Activated CD8-positive, alpha-beta memory T cell treated with anti-CD3 and anti-CD28 coated beads for 4 hours (primary cell): ENCODE data around the gene GYPA.
"Not testable (repeated sequence)": the region's sequence is repeated elsewhere in the genome, so short reads cannot be mapped to it uniquely, and the experiment has no call there.

Experiments used
- DNase-seq, 2 donors: peaks; one replicate each; pipeline ENCODE4 v3.0.0-alpha.2; 2020; ENCODE audit warnings: low read depth in 2 of 2

GYPA gene

DNA sequence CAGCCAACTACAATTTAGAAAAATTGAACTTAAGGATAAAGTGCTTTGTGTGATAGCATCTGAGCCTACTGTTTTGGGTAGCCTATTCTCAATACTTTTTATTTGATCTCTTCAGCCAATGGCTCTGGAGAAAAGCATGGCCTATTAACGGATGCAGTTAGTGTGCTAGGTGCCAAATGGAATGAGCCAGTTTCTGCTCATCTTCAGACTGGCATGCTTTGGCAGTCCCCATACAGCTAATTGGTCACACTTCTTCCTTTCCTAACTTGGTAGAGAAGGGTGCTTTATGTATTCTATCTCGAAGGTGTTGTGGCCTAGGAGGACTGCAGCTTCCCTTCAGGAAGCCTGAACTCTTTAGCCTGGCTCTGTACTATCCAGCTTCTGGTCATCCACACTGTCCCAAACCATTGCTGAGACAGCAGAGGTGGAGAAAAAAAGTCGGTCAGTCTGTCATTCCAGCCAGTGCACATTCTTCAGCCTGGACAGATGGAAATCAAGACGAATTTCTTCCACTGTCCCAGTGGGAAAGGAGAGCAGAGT lies 11.1 kb downstream of the GYPA start:
- DNase-seq, result not testable (repeated sequence)

- not testable (repeated sequence) for DNase-seq
These were observed 11.7 kb downstream of the GYPA start for GRCh38 chr4:144128709-144129320.

DNA sequence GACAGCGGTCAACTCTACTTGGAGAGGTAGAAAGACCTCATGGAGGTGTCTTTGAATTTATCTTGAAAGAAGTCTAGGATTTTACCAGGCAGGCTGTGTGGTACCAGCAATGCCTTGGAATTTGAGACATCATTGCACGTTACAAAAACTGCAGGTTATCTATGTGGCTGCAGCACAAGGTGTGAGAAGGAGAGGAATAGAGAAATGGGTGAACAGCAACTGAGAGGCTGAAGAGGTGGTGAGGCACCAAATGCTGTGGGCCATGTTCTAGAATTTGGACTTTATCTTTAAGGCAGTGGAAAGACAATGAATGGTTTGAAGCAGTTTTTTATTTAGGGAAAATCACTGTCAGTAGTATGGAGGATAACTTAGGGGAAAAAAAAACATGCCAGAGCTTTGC lies 15.4 kb downstream of the GYPA start:
- DNase-seq, result not testable (repeated sequence)

DNA sequence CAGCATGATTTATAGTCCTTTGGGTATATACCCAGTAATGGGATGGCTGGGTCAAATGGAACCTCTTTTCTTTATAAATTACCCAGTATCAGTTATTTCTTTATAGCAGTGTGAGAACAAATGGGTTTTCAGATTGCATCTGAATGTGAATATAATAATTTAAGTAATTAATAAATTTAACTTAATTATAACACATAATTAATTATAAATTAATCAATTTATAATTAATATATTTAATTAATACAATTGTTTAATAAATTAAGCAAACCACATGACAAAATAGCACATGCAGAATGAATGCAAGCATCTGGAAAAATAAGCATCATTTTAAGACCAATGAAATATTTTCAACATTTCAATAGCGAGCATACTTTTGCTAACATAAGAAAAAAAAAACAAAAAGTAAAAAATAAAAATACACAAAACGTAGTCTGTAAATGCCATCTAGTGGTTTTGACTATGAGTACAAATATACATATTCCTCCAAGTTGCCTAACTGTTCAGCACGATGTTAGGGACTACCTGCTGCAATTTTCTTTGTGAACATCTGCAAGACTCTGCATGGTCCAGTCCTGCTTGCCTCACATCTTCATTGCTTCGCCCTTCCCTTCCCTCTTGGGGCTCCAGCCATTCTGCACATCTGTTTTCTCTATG lies 16.4 kb downstream of the GYPA start:
- DNase-seq, result not testable (repeated sequence)

GRCh38 chr4:144123269-144123668 lies 17.2 kb downstream of the GYPA start:
- not testable (repeated sequence) for DNase-seq

DNA sequence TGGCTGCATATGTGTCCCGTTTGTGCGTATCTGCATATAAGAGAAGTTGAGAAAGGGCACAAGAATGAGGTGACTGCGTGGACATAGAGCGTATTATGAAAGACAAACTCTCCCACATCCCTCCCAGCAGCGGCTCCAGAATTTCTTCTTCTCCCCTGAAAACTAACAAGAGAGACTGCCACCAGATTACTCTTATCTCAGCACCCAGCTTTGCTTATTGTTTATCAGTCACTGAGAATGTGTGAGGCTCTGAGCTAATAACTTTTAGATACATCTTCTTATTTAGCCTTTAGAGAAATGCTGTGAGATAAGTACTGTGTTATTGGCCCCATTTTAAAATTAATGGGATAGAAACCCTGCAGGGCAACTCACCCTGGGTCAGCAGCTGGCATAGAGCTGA lies 20.8 kb downstream of the GYPA start:
- DNase-seq, result not testable (repeated sequence)

DNA sequence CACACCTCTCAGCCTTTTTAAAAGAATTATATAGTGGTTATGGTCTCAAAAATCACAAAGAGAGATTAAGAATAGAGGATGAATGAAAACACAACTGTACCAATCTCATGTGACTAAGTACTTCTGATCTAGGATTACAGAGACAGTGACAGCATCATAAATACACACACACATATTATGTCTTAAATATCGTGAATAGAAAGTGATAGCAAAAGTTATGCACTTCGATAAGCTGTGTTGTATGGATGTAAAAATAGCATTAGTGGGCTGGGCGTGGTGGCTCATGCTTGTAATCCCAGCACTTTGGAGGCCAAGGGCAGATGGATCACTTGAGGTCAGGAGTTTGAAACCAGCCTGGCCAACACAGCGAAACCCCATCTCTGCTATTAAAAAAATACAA lies 25.0 kb downstream of the GYPA start:
- DNase-seq, result no peak

GRCh38 chr4:144113546-144113945 lies 27.0 kb downstream of the GYPA start:
- DNase-seq, result no peak

GRCh38 chr4:144104509-144105130 lies 35.9 kb downstream of the GYPA start:
- no peak for DNase-seq

GRCh38 chr4:144097776-144098175 lies 42.7 kb downstream of the GYPA start:
- not testable (repeated sequence) for DNase-seq

- DNase-seq, result not testable (repeated sequence)
These were observed 46.5 kb downstream of the GYPA start for GRCh38 chr4:144093995-144094394.

GRCh38 chr4:144091181-144091580 lies 49.3 kb downstream of the GYPA start:
- not testable (repeated sequence) for DNase-seq

GRCh38 chr4:144090744-144091143 lies 49.8 kb downstream of the GYPA start:
- no peak for DNase-seq

DNA sequence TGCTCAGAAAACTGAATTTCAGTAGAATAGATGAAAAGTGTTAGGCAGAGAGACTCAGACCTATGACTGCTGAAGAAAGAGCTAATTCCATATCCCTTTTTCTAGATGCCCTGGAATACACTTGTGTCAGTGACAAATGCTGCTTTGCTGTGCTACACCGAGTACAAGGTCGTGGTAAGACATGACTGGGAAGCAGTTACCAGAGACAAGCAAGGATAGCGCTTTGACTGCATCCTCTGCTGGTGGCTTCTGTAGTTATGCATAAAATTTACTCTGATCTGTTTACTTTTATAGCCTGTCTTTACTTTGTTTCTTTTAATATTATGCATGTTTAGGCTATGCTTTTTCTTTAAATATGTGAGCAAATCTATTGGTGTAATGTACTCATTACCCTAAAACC lies 58.5 kb downstream of the GYPA start:
- not testable (repeated sequence) for DNase-seq

DNA sequence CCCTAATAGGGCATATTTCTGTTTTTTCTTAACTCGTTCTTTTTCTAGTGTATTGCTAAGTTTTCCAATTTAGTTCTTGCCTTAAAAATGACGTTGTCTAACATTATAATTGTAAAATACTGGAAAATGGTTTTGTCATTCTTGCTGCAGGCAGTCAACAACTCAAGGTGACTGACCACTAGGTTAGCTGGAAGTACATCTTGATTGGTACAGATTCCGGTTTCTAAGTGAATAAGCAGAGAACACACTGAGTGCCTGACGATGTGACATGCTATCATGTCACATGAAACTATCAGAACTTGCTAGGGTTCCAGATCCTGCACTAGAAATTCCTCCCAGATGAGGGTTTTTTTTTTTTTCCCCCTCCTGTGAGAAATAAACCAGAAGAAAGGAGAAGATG lies 60.4 kb downstream of the GYPA start:
- DNase-seq, result not testable (repeated sequence)

DNA sequence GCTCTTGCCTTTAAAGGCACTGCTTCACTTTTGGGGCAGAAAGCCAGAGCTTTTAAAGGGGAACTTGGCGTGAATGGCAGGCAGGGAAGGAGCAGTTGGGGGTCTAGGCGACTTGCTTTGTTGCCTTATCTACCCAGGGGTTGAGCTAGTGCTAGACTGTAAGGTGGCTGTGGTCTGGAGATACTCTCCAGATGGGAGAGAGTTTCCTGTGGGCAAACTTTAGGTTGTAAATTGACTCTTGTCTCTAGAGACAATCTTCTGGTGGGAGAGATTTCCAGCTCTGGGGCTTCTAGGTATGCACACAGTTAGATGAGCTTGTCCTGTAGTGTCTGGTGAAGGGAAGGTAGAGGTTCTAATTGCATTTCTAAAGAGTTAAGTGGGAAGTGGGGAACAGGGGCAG lies 61.8 kb downstream of the GYPA start:
- DNase-seq, result not testable (repeated sequence)

GRCh38 chr4:144061556-144061955 lies 79.0 kb downstream of the GYPA start:
- DNase-seq, result not testable (repeated sequence)

DNA sequence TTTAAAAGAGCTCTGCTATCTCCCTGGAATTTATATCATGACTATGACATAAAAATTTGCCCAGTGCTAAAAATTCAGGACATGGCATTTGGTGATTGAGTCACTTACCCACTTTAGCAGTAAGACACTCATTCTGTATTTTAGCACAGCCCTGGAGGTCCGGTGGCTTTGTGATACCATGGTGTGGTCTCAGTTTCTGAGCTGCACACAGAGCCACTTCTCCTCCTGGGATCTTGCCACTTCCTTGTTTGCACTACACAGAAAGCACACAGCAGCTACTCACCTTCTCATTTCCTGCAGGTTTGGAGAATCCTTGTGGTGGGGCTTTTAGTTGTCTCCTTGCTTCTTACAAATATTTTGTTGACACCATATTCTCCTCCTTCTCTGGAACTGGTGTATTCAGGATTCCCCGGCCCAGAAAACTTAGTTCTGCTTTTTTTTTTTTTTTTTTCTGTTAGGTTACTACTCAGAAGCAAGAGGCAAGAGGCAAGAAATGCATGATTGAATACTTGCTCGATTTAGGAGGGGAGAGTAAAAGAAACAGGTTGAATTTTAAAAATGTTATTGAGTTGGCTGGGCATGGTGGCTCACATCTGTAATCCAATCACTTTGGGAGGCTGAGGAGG lies 80.2 kb downstream of the GYPA start:
- not testable (repeated sequence) for DNase-seq
